ENCODE results near the gene PIGK.
"Not testable (repeated sequence)": the region's sequence is repeated elsewhere in the genome, so short reads cannot be mapped to it uniquely, and the experiment has no call there.

GRCh38 chr1:77204043-77204442 lies 15.2 kb downstream of the PIGK start:
- not testable (repeated sequence) for TF ChIP-seq JUND (IDR thresholded peaks at IDR 0.05); POLR2A (IDR thresholded peaks at IDR 0.05; ENCODE audit: borderline replicate concordance, extremely low read depth, insufficient read depth, insufficient read length); EZH2 (IDR thresholded peaks at IDR 0.05); EZH2phosphoT487 (IDR thresholded peaks at IDR 0.05; ENCODE audit: borderline replicate concordance)
- TF ChIP-seq, protein P1, sequence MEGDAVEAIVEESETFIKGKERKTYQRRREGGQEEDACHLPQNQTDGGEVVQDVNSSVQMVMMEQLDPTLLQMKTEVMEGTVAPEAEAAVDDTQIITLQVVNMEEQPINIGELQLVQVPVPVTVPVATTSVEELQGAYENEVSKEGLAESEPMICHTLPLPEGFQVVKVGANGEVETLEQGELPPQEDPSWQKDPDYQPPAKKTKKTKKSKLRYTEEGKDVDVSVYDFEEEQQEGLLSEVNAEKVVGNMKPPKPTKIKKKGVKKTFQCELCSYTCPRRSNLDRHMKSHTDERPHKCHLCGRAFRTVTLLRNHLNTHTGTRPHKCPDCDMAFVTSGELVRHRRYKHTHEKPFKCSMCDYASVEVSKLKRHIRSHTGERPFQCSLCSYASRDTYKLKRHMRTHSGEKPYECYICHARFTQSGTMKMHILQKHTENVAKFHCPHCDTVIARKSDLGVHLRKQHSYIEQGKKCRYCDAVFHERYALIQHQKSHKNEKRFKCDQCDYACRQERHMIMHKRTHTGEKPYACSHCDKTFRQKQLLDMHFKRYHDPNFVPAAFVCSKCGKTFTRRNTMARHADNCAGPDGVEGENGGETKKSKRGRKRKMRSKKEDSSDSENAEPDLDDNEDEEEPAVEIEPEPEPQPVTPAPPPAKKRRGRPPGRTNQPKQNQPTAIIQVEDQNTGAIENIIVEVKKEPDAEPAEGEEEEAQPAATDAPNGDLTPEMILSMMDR (IDR thresholded peaks at IDR 0.05 in 2 of 3, conservative IDR thresholded peaks at IDR 0.05 in 1 of 3; ENCODE audit: borderline replicate concordance in 1 of 3, insufficient read depth in 1 of 3, low read depth in 2 of 3, low read length in 2 of 3), result not testable (repeated sequence)
- TF ChIP-seq, protein P2, sequence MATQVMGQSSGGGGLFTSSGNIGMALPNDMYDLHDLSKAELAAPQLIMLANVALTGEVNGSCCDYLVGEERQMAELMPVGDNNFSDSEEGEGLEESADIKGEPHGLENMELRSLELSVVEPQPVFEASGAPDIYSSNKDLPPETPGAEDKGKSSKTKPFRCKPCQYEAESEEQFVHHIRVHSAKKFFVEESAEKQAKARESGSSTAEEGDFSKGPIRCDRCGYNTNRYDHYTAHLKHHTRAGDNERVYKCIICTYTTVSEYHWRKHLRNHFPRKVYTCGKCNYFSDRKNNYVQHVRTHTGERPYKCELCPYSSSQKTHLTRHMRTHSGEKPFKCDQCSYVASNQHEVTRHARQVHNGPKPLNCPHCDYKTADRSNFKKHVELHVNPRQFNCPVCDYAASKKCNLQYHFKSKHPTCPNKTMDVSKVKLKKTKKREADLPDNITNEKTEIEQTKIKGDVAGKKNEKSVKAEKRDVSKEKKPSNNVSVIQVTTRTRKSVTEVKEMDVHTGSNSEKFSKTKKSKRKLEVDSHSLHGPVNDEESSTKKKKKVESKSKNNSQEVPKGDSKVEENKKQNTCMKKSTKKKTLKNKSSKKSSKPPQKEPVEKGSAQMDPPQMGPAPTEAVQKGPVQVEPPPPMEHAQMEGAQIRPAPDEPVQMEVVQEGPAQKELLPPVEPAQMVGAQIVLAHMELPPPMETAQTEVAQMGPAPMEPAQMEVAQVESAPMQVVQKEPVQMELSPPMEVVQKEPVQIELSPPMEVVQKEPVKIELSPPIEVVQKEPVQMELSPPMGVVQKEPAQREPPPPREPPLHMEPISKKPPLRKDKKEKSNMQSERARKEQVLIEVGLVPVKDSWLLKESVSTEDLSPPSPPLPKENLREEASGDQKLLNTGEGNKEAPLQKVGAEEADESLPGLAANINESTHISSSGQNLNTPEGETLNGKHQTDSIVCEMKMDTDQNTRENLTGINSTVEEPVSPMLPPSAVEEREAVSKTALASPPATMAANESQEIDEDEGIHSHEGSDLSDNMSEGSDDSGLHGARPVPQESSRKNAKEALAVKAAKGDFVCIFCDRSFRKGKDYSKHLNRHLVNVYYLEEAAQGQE (IDR thresholded peaks at IDR 0.05; ENCODE audit: low read depth), result not testable (repeated sequence)

Data from HCT116 (cell line).